K562 (cell line): Measurements from ENCODE around the gene CACNA2D3. TPM values are rescaled to one million over a fixed set of nuclear protein-coding genes. Genes with fewer than 3 reads are reported as not detected.

Source experiments
- ATAC-seq: fragments of 200-7000 bp; cut with Tn5 transposase; 3 replicates; pipeline ENCODE4 v1.9.1; 2020; ENCODE audit warnings: moderate library complexity
- BruUV-seq: library from RNA; stranded (reverse); fragments of 400-500 nt; replicated peaks from 2 replicates; lab custom pipeline; 2021; lab: Mats Ljungman, UMichigan
- CTCF ChIA-PET: fragments of 300-600 bp; formaldehyde crosslinking; extraction: SDS; loops from one replicate; lab custom pipeline; 2021; ENCODE audit warnings: low intra/inter-chr PET ratio; lab: Yijun Ruan, JAX
- POLR2A ChIA-PET: fragments of 300-600, 350-650 bp; sonication (Branson Sonifier 250); formaldehyde crosslinking; extraction: SDS; loops from one replicate; lab custom pipeline; 2021; ENCODE audit warnings: antibody characterized with exemption, inconsistent platforms; lab: Yijun Ruan, JAX
- DNase-seq, 4 experiments: peaks; one replicate each; pipeline versions ENCODE4 v3.0.0 to v3.0.0-alpha.2; 2011 to 2018; ENCODE audit warnings: low spot score in 3 of 4, mixed read lengths in 3 of 4; ENCODE audit errors: extremely low read depth in 1 of 4
- FAIRE-seq: peaks from 2 replicates; lab custom pipeline; 2011; peaks lifted over from hg19 to GRCh38; lab: Jason Lieb, UNC
- H2AFZ ChIP-seq: 2 replicates; pipeline ENCODE4 v1.6.0; 2011; ENCODE audit warnings: low read depth, low read length, control low read depth, inconsistent platforms
- H3K27ac ChIP-seq: fragments of 200-600 bp; 3 replicates; pipeline ENCODE4 v1.8.0; 2011; ENCODE audit warnings: low read depth, mild to moderate bottlenecking, control low read depth, inconsistent platforms, low read length, moderate library complexity, mixed read lengths; ENCODE audit errors: extremely low read depth
- H3K27me3 ChIP-seq, 2 experiments: fragments of 300-600 bp in 1 of 2; 2 replicates in 1 of 2; 3 replicates in 1 of 2; pipeline versions ENCODE4 v1.6.0 to v1.8.0; 2011; ENCODE audit warnings: inconsistent platforms in 2 of 2, low read length in 2 of 2, mild to moderate bottlenecking in 1 of 2, mixed read lengths in 1 of 2, moderate library complexity in 1 of 2; ENCODE audit not compliant: control insufficient read depth in 2 of 2, insufficient read depth in 2 of 2
- H3K36me3 ChIP-seq: fragments of 300-600 bp; 3 replicates; pipeline ENCODE4 v1.8.0; 2011; ENCODE audit warnings: mild to moderate bottlenecking, low read length, inconsistent platforms; ENCODE audit not compliant: control insufficient read depth, insufficient read depth
- H3K4me1 ChIP-seq, 2 experiments: fragments of 200-600 bp in 1 of 2; replicated peaks in 1 of 2; 2 replicates in 1 of 2; 3 replicates in 1 of 2; pipeline versions ENCODE4 v1.5.1 to v1.8.0; 2011; ENCODE audit warnings: inconsistent platforms in 2 of 2, low read length in 2 of 2, mild to moderate bottlenecking in 1 of 2, mixed read lengths in 1 of 2, moderate library complexity in 1 of 2; ENCODE audit not compliant: control insufficient read depth in 2 of 2, insufficient read depth in 2 of 2
- H3K4me2 ChIP-seq: 2 replicates; pipeline ENCODE4 v1.6.1; 2011; ENCODE audit warnings: low read length, control low read depth, inconsistent platforms, mixed read lengths; ENCODE audit not compliant: insufficient read depth
- H3K4me3 ChIP-seq: fragments of 200-600 bp; sonication (generic), shearing (Covaris generic); 2 replicates; pipeline ENCODE4 v1.5.1; 2016; ENCODE audit warnings: control low read depth, inconsistent platforms
- H3K79me2 ChIP-seq: fragments of 200-600 bp; 3 replicates; pipeline ENCODE4 v1.8.0; 2011; ENCODE audit warnings: low read length, inconsistent platforms; ENCODE audit not compliant: control insufficient read depth, insufficient read depth
- H3K9ac ChIP-seq, 2 experiments: 2 replicates each; pipeline versions ENCODE4 v1.6.0 to v1.6.1; 2011; ENCODE audit warnings: low read depth in 2 of 2, low read length in 2 of 2, control low read depth in 1 of 2, inconsistent platforms in 1 of 2, mild to moderate bottlenecking in 1 of 2, mixed read lengths in 1 of 2; ENCODE audit not compliant: insufficient read depth in 1 of 2
- H3K9me1 ChIP-seq: one replicate; pipeline ENCODE4 v1.6.0; 2011; ENCODE audit warnings: inconsistent platforms, mild to moderate bottlenecking, low read length, moderate library complexity; ENCODE audit not compliant: control insufficient read depth, insufficient read depth
- H3K9me3 ChIP-seq: replicated peaks from 2 replicates; pipeline ENCODE4 v1.5.1; 2011; ENCODE audit warnings: low read depth, low read length, inconsistent platforms; ENCODE audit not compliant: control insufficient read depth, insufficient read depth
- H4K20me1 ChIP-seq: replicated peaks from 2 replicates; pipeline ENCODE4 v1.6.1; 2011; ENCODE audit warnings: low read length, inconsistent platforms, mixed read lengths; ENCODE audit not compliant: control insufficient read depth, insufficient read depth
- CBX2 ChIP-seq: fragments of 200-600 bp; sonication (generic); IDR thresholded peaks from one replicate; pipeline ENCODE4 v1.6.1; 2012; ENCODE audit warnings: mild to moderate bottlenecking, low read length, inconsistent platforms; ENCODE audit not compliant: insufficient read depth, poor library complexity, severe bottlenecking
- CHD1 ChIP-seq: fragments of 200-600 bp; sonication (generic); IDR thresholded peaks from one replicate; pipeline ENCODE4 v1.6.1; 2012; ENCODE audit warnings: mild to moderate bottlenecking, moderate library complexity, low read length, inconsistent platforms
- ETS1 ChIP-seq: conservative IDR thresholded peaks from 2 replicates; pipeline ENCODE4 v1.6.1; 2011; ENCODE audit warnings: low read depth, mild to moderate bottlenecking, low read length; ENCODE audit not compliant: control insufficient read depth
- HEY1 ChIP-seq: fragments of 250-450 bp; sonication (Bioruptor Pico); IDR thresholded peaks from 2 replicates; pipeline ENCODE4 v1.5.0; 2020; ENCODE audit warnings: mild to moderate bottlenecking, moderate library complexity, borderline replicate concordance
- MLLT1 ChIP-seq, 2 experiments: fragments of 450-650 bp; IDR thresholded peaks; 2 replicates each; pipeline ENCODE4 v1.6.1; 2016
- PHTF2 ChIP-seq: fragments of 250-450 bp; sonication (Bioruptor Pico); IDR thresholded peaks from 2 replicates; pipeline ENCODE4 v1.5.0; 2021; ENCODE audit warnings: mild to moderate bottlenecking
- PKNOX1 ChIP-seq: fragments of 450-650 bp; IDR thresholded peaks from 2 replicates; pipeline ENCODE4 v1.6.1; 2016
- PTBP1 ChIP-seq: fragments of 200-400 bp; formaldehyde crosslinking; IDR thresholded peaks from 2 replicates; pipeline ENCODE4 v1.6.1; 2017; ENCODE audit warnings: low read depth, low read length
- TAF15 ChIP-seq: fragments of 200-400 bp; formaldehyde crosslinking; IDR thresholded peaks from 2 replicates; pipeline ENCODE4 v1.6.1; 2017; ENCODE audit warnings: mild to moderate bottlenecking, low read depth, low read length, moderate library complexity
- TCF7 ChIP-seq: sonication (generic); IDR thresholded peaks from 2 replicates; pipeline ENCODE4 v1.6.1; 2016; ENCODE audit warnings: antibody characterized with exemption, borderline replicate concordance
- U2AF2 ChIP-seq: fragments of 200-400 bp; formaldehyde crosslinking; optimal IDR thresholded peaks from 2 replicates; pipeline ENCODE3; 2017; ENCODE audit warnings: low read depth, mild to moderate bottlenecking, low read length
- ZNF311 ChIP-seq: fragments of 250-450 bp; sonication (Bioruptor Pico); IDR thresholded peaks from 2 replicates; pipeline ENCODE4 v1.4.0; 2020; ENCODE audit warnings: mild to moderate bottlenecking, moderate library complexity
- ZNF511 ChIP-seq: sonication (generic); formaldehyde crosslinking; IDR thresholded peaks from 2 replicates; pipeline ENCODE4 v1.8.0; 2022; ENCODE audit warnings: mild to moderate bottlenecking, missing genetic modification reagents
- ZNF740 ChIP-seq, 3 experiments: fragments of 200-800 bp in 1 of 3; sonication (Bioruptor generic) in 1 of 3; sonication (generic) in 1 of 3; formaldehyde crosslinking in 1 of 3; IDR thresholded peaks; 2 replicates each; pipeline versions ENCODE4 v1.6.1 to v1.8.0; 2016 to 2022; ENCODE audit warnings: mild to moderate bottlenecking in 2 of 3, missing compliant biosample characterization in 2 of 3, missing genetic modification characterization in 2 of 3, missing genetic modification reagents in 1 of 3
- ZNF778 ChIP-seq: fragments of 450-650 bp; formaldehyde crosslinking; IDR thresholded peaks from 2 replicates; pipeline ENCODE4 v1.4.0; 2020; ENCODE audit warnings: mild to moderate bottlenecking, moderate library complexity
- WGBS: fragments of 100-300 bp; shearing (Covaris generic); methylation state at CpG from one replicate; pipeline ENCODE4 v1.1.6; 2016; ENCODE audit warnings: low coverage, mixed read lengths; ENCODE audit not compliant: insufficient coverage; ENCODE audit errors: missing lambda C conversion rate; 5-methylcytosine and 5-hydroxymethylcytosine counted together
- in situ Hi-C: fragments of 300-500 bp; cut with MboI; formaldehyde crosslinking; loops from 4 replicates; pipeline ENCODE4 v1.15.0; 2018; ENCODE audit warnings: inconsistent platforms, mixed read lengths
- intact Hi-C: fragments of 100-400 bp; cut with micrococcal nuclease; formaldehyde crosslinking; loops from 2 replicates; pipeline ENCODE4 v1.14.2; 2022
- polyA plus RNA-seq, 8 experiments: library from polyadenylated mRNA; depleted of rRNA in 4 of 8; stranded (reverse) in 5 of 8; unstranded in 3 of 8; fragments of >200 nt; fragmentation: Nextera tagmentation in 2 of 8; fragmentation: Illumina TruSeq in 1 of 8; extraction: Ambion mirVana in 2 of 8; extraction: Trizol in 1 of 8; gene quantifications; 2 replicates each; pipeline versions ENCODE4 v1.2.1 to v1.2.3, GENCODE V29; 2011 to 2014; ENCODE audit warnings: inconsistent platforms in 1 of 8, missing spikeins in 1 of 8
- total RNA-seq, 7 experiments: library from RNA; depleted of rRNA in 6 of 7; stranded (reverse); fragments of >200 nt in 6 of 7; fragmentation: Illumina TruSeq in 2 of 7; extraction: Trizol in 2 of 7; gene quantifications; 2 replicates each; pipeline versions ENCODE4 v1.2.1 to v1.2.3, GENCODE V29; 2011 to 2021; ENCODE audit warnings: low replicate concordance in 1 of 7

Gene CACNA2D3
- total and polyA plus RNA-seq, 9 of the 15 experiments (the other 6 are each of a cell fraction or from before 2014, with no cell fraction given), result 0.01 TPM; not detected in 8

- no peak overlapping the region for H3K27ac ChIP-seq
- H3K9ac ChIP-seq, result no peak overlapping the region
- POLR2A ChIA-PET, result no interaction called here
- no peaks in the 10 kb centered on the region for H3K4me1 ChIP-seq
- BruUV-seq, result no TSS peak
- ATAC-seq (no peak), FAIRE-seq (no peak), DNase-seq (no peak)
- H3K4me3 ChIP-seq, result no peak overlapping the region
- no peaks in the 10 kb centered on the region for H3K79me2 ChIP-seq
- H4K20me1 ChIP-seq, result no peaks in the 10 kb centered on the region
- H3K27me3 ChIP-seq, result no peaks in the 10 kb centered on the region
- H2AFZ ChIP-seq, result no peak overlapping the region
- CTCF ChIA-PET, result no interaction called here
- no peaks in the 10 kb centered on the region for H3K9me1 ChIP-seq
- no peak overlapping the region for H3K4me2 ChIP-seq
- in situ Hi-C loops, result no loop called here
- WGBS, result 0% methylated on average over 1 of the region's 1 CpG
- TF ChIP-seq CBX2 (no peak), PTBP1 (no peak), ZNF740 (CRISPR knock-in tag; IDR thresholded peaks at IDR 0.05) (no peak), ZNF740 (tag; IDR thresholded peaks at IDR 0.05) (no peak), MLLT1 (IDR thresholded peaks at IDR 0.05) (no peak), TCF7 (no peak), HEY1 (CRISPR knock-in tag) (no peak), PKNOX1 (no peak), ZNF778 (CRISPR knock-in tag) (no peak), ZNF311 (CRISPR knock-in tag) (no peak), ETS1 (no peak), TAF15 (no peak), U2AF2 (no peak), PHTF2 (no peak), CHD1 (no peak), ZNF511 (CRISPR knock-in tag) (no peak)
- TF ChIP-seq, all 486 proteins: peak for 0
- intact Hi-C loops, result no loop called here
- Histone ChIP-seq H3K9me3 (no peaks in the 10 kb centered on the region), H3K36me3 (no peaks in the 10 kb centered on the region)
Observed at GRCh38 chr3:54486317-54486716, 364.0 kb downstream of the CACNA2D3 start.
